ENCODE results near the gene ALG14.

DNA sequence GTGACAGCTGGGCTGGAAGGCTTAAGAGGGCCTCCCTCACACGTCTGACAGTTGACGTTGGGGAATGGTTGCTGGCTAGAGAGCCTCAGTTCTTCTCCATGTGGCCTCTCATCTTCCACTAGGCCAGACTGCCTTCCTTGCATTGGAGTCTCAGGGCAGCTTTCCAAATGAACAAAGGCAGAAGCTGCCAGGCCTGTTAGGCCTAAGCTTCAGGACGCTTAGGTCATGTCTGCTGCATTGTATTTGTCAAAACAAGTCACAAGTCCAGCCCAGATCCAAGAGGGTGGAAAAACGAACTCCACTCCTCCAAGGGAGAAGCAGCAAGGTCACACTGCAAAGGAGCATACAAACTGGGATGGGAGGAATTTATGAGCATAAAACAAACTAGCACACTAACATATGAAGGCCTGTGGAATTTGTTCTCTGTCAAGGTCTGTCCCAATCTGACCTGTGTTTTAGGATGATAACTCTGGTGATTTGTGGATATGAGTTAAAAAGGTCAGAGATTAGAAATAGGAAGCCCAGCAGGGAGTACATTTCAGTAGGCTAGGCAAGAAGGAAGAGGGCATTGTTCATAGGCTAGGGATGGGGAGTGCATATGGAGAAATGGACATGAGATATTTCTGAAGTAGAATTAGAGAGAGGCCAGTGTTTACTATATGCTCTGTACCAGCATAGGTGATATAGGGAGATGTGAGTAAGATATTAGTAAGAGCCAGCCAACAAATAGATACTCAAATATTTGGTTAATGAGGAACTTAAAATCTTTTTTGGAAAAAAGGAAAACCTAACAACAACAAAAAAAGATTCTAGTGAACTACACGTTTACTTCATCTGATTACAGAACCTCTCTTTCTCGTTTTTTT is 116.8 kb downstream of the ALG14 start:
- TF ChIP-seq, protein P1, sequence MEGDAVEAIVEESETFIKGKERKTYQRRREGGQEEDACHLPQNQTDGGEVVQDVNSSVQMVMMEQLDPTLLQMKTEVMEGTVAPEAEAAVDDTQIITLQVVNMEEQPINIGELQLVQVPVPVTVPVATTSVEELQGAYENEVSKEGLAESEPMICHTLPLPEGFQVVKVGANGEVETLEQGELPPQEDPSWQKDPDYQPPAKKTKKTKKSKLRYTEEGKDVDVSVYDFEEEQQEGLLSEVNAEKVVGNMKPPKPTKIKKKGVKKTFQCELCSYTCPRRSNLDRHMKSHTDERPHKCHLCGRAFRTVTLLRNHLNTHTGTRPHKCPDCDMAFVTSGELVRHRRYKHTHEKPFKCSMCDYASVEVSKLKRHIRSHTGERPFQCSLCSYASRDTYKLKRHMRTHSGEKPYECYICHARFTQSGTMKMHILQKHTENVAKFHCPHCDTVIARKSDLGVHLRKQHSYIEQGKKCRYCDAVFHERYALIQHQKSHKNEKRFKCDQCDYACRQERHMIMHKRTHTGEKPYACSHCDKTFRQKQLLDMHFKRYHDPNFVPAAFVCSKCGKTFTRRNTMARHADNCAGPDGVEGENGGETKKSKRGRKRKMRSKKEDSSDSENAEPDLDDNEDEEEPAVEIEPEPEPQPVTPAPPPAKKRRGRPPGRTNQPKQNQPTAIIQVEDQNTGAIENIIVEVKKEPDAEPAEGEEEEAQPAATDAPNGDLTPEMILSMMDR (IDR thresholded peaks at IDR 0.05; ENCODE audit: insufficient read depth, low read length, poor library complexity, severe bottlenecking): no peak
- no peak for TF ChIP-seq EZH2phosphoT487 (conservative IDR thresholded peaks at IDR 0.05; ENCODE audit: low read length)
